GM18498 (cell line): Measurements from ENCODE around the gene EXOC6.
A peak's percentile ranks its signal among the peaks of the same experiment; 100 is the strongest.

Source experiments
- ATAC-seq: cut with Tn5 transposase; IDR thresholded peaks from one replicate; pipeline ENCODE4 v1.9.1; 2021; ENCODE audit warnings: mild to moderate bottlenecking, moderate library complexity; ENCODE audit not compliant: unreplicated experiment

EXOC6 gene

GRCh38 chr10:92997620-92998019 is 149.3 kb downstream of the EXOC6 start:
- ATAC-seq, result no peak

- no peak for ATAC-seq
Measured at GRCh38 chr10:92999191-92999590, 150.9 kb downstream of the EXOC6 start.

GRCh38 chr10:93006435-93007039 is 158.2 kb downstream of the EXOC6 start:
- no peak for ATAC-seq

- no peak for ATAC-seq
Measured at GRCh38 chr10:93015722-93016121, 167.4 kb downstream of the EXOC6 start.

- no peak for ATAC-seq
Measured at GRCh38 chr10:93023013-93023650, 174.8 kb downstream of the EXOC6 start.

GRCh38 chr10:93026072-93026471 is 177.8 kb downstream of the EXOC6 start:
- ATAC-seq, result no peak

GRCh38 chr10:93027508-93027907 is 179.2 kb downstream of the EXOC6 start:
- no peak for ATAC-seq

GRCh38 chr10:93028883-93029282 is 180.6 kb downstream of the EXOC6 start:
- no peak for ATAC-seq

GRCh38 chr10:93030409-93030808 is 182.1 kb downstream of the EXOC6 start:
- no peak for ATAC-seq

GRCh38 chr10:93032105-93032808 is 183.9 kb downstream of the EXOC6 start:
- no peak for ATAC-seq

DNA sequence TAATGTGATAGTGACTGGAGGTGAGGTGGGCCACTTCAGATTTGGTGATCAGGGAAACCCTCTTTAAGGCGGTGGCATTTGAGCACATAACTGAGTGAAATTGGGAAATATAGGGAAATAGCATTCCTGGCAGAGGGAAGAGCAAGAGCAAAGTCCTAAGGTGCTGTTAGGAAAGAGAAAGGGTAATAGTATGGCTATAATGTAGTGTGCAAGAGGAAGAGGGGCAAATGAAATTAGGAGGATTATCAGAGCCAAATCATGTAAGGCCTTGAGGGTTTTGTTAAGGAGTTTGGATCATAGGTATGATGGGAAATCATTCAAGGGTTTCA is 184.5 kb downstream of the EXOC6 start:
- no peak for ATAC-seq

- no peak for ATAC-seq
Measured at GRCh38 chr10:93034426-93034825, 186.1 kb downstream of the EXOC6 start.

GRCh38 chr10:93039110-93039509 is 190.8 kb downstream of the EXOC6 start:
- no peak for ATAC-seq

DNA sequence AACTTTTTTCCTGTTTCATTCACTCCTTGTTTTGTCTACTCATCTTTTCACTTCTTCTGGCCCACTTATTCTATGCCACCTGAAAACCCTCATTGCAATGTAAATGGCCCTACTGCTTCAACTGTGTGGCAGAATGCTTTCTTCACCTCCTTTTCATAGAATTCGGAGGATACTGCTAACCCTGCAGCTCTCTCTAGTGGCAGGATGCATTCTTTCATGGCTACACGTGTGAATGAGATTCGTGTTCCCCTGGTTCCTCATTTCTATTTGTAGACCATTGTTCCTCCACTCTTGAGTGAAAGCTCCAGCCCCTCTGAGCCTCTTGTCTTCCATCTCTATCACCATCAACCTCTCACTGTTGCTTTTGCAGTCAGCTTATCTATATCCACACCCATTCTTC is 191.4 kb downstream of the EXOC6 start:
- no peak for ATAC-seq

DNA sequence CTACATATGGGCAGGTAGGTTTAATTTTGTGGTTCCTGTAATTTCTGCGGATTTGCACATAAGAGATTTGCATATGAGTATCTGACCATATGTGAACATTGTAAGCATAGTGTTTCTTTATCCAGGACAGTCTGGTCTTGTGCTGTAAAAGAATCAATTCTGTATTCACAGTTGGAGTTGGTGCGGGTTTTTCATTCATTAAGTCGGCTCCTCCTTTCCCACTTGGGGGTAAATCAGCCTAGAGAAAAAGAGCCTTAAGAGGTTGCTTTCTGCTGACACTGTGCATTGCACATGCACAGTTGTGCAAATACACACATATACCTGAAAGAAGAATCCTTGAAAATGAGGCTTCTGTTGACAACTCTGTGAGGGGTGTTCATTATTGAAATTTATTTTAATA is 206.2 kb downstream of the EXOC6 start:
- no peak for ATAC-seq

DNA sequence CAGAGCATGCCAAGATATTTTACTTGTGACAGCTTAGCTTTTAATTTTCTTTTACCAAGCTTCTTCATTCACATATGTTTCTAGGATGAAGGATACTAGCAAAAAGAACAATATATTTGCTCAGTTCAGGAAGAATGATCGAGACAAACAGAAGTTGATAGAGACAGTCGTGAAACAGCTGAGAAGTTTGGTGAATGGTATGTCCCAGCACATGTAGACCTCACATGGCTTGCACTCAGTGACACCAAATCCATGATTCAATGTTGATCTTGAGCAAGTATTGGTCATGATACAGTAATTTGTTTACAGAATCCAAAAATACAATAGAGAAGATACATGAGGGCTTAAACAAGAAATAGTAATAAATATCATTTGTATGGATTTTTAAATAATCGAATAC is 209.8 kb downstream of the EXOC6 start:
- no peak for ATAC-seq

DNA sequence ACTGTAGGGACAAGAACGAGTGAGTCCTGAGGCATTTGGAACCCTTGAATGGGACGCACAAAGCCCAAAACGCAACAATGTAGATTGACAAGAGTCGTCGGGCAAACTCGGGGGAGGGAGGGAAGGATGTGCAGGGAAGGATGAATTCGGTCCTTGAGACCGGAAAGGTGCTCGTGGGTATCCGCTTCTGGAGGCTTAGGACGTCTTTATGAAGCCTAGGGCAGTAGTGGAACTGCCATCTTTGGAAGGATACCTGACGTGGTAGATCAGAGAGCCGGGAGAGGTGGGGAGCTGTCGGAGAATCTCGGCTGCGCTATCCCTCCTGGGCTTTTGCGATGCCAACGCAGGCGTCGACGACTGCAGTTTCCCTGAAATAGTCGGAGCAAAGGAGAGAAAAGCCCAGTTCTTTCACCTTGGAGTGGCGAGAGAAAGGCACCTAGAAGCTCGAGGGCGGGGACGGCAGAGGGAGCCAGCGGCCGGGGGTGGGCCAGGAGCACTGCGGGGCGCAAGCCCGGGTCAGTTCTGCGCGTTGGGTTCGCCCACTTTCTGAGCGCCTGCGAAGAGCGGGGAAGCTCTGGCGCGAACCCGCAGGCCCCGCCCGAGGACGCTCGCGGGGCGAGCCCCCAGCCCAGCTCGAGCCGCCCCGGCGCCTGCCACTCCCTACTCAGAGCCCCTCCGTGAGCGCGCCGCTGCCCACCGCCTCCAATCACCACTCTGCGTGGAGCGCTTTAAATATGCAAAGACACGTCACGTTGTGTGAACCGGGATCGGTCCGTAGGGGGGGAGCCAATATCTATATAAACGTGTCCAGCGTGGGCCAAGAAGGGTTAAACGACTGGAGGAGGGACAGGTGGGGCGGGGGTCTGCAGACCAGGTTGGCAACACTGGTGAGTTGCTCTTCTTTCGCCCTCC is 211.9 kb downstream of the EXOC6 start, which contains the start of gene CYP26C1:
Gene CYP26C1, plus strand, starts transcription at position 824 of the 912 bp plus-strand sequence. CDS start 466 bp downstream, outside the sequence.
- ATAC-seq, result no peak

DNA sequence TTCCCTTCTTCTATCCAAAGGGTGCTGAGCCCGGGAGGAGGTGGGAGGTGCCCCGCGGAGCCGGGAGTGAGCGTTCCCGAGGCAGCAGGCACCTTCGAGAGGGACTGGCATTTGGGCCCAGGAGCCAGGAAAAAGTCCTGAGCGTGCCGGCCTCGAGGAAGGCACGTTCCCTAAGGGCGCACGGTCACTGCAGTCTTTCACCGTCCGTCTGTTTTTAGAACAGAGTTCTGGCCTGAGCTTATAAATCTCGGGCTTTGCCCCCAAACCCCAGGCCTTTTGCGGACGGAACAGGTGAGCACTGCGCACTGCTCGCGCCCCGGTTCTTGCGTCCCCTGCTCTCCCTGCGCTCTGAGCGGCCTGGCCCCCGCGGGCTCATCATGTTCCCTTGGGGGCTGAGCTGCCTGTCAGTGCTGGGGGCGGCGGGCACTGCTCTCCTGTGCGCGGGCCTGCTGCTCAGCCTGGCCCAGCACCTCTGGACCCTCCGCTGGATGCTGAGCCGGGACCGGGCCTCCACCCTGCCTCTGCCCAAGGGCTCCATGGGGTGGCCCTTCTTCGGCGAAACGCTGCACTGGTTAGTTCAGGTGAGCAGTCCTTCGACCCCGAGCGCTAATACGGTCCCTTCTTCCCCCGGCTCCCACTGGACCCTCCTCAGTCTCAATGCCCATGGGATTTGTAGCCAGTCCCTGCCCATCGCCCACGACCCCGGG is 212.7 kb downstream of the EXOC6 start:
- ATAC-seq, result no peak

DNA sequence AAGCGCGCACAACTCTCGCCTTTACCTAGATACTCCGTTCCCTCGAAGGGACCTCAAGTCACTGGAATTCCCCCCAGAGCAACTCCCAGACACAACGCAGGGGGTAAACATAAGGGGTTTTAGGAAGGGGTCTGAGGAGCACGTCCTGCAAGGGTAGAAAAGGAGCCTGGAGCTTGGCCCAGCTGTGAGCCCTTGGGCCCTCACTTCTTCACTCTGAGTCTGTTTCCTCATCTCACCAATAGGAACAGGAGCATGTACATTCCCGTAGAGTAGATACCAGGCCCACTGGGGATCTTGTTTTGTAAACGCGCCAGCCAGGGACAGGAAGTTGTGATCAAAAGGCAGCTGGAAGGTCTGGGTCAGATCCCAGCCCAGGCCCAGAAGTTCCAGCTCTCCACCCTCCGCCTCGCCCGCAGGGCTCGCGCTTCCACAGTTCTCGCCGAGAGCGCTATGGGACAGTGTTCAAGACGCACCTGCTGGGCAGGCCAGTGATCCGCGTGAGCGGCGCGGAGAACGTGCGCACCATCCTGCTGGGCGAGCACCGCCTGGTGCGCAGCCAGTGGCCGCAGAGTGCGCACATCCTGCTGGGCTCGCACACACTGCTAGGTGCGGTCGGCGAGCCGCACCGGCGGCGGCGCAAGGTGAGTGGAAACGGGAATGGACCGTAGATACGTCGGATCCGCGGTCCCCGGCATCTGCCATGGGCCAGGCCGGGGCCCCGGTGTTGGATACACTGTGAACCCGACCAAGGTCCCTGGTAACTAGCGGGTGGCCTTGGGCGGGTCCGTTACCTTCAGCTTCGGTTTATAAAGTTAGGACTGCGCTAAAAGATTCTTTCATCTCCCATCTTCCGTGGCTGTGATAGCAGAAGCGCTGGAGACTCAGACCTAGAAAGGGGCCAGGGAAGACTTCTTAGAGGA is 213.5 kb downstream of the EXOC6 start:
- peak; percentile 22 for ATAC-seq
